Esophagus (tissue), 2 donors: Measurements from ENCODE around the gene MAGEF1. TPM values are rescaled to one million over a fixed set of nuclear protein-coding genes. Genes with fewer than 3 reads are reported as not detected.

Experiments
- H3K27ac ChIP-seq, 2 donors: one replicate each; pipeline ENCODE4 v1.5.1; 2013; ENCODE audit warnings: low read depth in 2 of 2, mild to moderate bottlenecking in 2 of 2, inconsistent platforms in 1 of 2, low read length in 1 of 2, moderate library complexity in 1 of 2
- H3K27me3 ChIP-seq, 2 donors: one replicate each; pipeline ENCODE4 v1.6.1; 2013; ENCODE audit warnings: low read length in 2 of 2, control low read depth in 1 of 2, mild to moderate bottlenecking in 1 of 2; ENCODE audit not compliant: insufficient read depth in 2 of 2, control insufficient read depth in 1 of 2
- H3K36me3 ChIP-seq, 2 donors: one replicate each; pipeline ENCODE4 v1.6.1; 2013; ENCODE audit warnings: low read length in 1 of 2; ENCODE audit not compliant: control insufficient read depth in 2 of 2, insufficient read depth in 2 of 2
- H3K4me1 ChIP-seq, 2 donors: one replicate each; pipeline ENCODE4 v1.6.1; 2013; ENCODE audit warnings: low read length in 1 of 2; ENCODE audit not compliant: control insufficient read depth in 2 of 2, insufficient read depth in 2 of 2
- H3K4me3 ChIP-seq, 2 donors: one replicate each; pipeline ENCODE4 v1.5.1; 2013; ENCODE audit warnings: low read length in 2 of 2, mild to moderate bottlenecking in 2 of 2, low read depth in 1 of 2, moderate library complexity in 1 of 2
- H3K9me3 ChIP-seq, 2 donors: one replicate each; pipeline ENCODE4 v1.6.1; 2013; ENCODE audit warnings: mild to moderate bottlenecking in 2 of 2, low read depth in 1 of 2, low read length in 1 of 2, moderate library complexity in 1 of 2; ENCODE audit not compliant: control insufficient read depth in 2 of 2, insufficient read depth in 1 of 2
- WGBS, 2 donors: extraction: QIAGEN DNeasy Blood & Tissue Kit; methylation state at CpG; one replicate each; pipeline ENCODE4 v1.1.7; 2013; 5-methylcytosine and 5-hydroxymethylcytosine counted together
- polyA plus RNA-seq, 2 donors: library from polyadenylated mRNA; stranded (reverse); fragments of 200-250 nt; gene quantifications; one replicate each; pipeline ENCODE4 v1.2.3, GENCODE V29; 2013
- donor health status: healthy with polysubstance abuse.
- donor health status: Bipolar disorder and iron deficiency.

The MAGEF1 gene
- polyA plus RNA-seq, 2 donors = 25.7 to 27.2 TPM

- no peak overlapping the region for H3K4me3 ChIP-seq
- no peak overlapping the region for H3K27ac ChIP-seq
- peaks cover 0 to 7% of the 10 kb centered on the region in 2 donors for H3K4me1 ChIP-seq
- H3K27me3 ChIP-seq = no peaks in the 10 kb centered on the region
- H3K36me3 ChIP-seq = no peaks in the 10 kb centered on the region
- 87% methylated on average over 6 of the region's 6 CpGs for WGBS, 2 donors
- H3K9me3 ChIP-seq = no peaks in the 10 kb centered on the region
Observed at GRCh38 chr3:184660931-184661330, 50.9 kb downstream of the MAGEF1 start.

Other genes with a start within 250 kb of the MAGEF1 start
- gene EPHB3, start 150.3 kb downstream of the MAGEF1 start, polyA plus RNA-seq = 10 to 100 TPM; 24.6 to 27.7 TPM
- gene VPS8, start 100.1 kb upstream of the MAGEF1 start, polyA plus RNA-seq = 10 to 100 TPM in 1 of 2 donors, 1 to 10 TPM in 1; 9.5 to 10.4 TPM